ENCODE data around the gene TRPC4AP. TPM values are rescaled to one million over a fixed set of nuclear protein-coding genes. Genes with fewer than 3 reads are reported as not detected.

TRPC4AP gene
- total and polyA plus RNA-seq, 10 of the 15 experiments (the other 5 are each of a cell fraction or from before 2014, with no cell fraction given), result 1.1 to 61.7 (median 41.2) TPM

DNA sequence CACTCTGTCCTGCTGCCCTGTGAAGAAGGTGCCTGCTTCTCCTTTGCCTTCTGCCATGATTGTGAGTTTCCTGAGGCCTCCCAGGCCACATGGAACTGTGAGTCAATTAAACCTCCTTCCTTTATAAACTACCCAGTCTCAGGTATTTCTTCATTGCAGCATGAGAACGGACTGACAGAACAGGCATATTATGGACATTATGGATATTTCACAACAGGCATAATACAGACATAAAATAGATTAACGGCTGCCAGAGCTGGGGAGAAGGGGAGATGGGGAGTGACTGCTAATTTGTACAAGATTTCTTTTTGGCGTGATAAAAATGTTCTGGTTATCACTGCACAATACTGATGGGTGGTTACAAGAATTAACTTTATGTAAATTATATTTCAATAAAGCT is 29.4 kb downstream of the TRPC4AP start (continued):
- TF ChIP-seq, protein P1, sequence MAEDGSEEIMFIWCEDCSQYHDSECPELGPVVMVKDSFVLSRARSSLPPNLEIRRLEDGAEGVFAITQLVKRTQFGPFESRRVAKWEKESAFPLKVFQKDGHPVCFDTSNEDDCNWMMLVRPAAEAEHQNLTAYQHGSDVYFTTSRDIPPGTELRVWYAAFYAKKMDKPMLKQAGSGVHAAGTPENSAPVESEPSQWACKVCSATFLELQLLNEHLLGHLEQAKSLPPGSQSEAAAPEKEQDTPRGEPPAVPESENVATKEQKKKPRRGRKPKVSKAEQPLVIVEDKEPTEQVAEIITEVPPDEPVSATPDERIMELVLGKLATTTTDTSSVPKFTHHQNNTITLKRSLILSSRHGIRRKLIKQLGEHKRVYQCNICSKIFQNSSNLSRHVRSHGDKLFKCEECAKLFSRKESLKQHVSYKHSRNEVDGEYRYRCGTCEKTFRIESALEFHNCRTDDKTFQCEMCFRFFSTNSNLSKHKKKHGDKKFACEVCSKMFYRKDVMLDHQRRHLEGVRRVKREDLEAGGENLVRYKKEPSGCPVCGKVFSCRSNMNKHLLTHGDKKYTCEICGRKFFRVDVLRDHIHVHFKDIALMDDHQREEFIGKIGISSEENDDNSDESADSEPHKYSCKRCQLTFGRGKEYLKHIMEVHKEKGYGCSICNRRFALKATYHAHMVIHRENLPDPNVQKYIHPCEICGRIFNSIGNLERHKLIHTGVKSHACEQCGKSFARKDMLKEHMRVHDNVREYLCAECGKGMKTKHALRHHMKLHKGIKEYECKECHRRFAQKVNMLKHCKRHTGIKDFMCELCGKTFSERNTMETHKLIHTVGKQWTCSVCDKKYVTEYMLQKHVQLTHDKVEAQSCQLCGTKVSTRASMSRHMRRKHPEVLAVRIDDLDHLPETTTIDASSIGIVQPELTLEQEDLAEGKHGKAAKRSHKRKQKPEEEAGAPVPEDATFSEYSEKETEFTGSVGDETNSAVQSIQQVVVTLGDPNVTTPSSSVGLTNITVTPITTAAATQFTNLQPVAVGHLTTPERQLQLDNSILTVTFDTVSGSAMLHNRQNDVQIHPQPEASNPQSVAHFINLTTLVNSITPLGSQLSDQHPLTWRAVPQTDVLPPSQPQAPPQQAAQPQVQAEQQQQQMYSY (CRISPR knock-in tag; IDR thresholded peaks at IDR 0.05), result no peak
- no peak for TF ChIP-seq SMC3 (IDR thresholded peaks at IDR 0.05; ENCODE audit: borderline replicate concordance, low read length)

DNA sequence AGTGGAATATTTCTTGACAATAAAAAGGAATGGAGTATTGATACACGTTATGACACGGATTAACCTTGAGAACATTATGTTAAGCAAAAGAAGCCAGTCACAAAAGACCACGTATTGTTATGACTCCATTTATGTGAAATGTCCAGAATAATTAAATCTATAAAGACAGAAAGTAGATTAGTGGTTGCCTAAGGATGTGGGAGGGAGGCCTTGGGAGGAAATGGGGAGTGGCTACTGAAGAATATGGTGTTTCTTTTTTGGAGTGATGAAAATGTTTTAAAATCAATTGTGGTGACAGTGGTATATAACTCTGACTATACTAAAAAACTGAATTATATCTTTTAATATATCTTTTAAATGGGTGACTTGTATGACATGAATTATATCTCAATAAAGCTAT is 30.1 kb downstream of the TRPC4AP start:
- Histone ChIP-seq H3K4me3 (no peak overlapping the region), H3K27me3 (replicated peaks in 1 of 2; ENCODE audit: control insufficient read depth in 2 of 2, insufficient read depth in 2 of 2, low read length in 1 of 2) (no peaks in the 10 kb centered on the region), H2AFZ (ENCODE audit: control insufficient read depth, low read depth, low read length) (no peak overlapping the region), H3K4me1 (ENCODE audit: control insufficient read depth, insufficient read depth, low read length) (peaks cover 8% of the 10 kb centered on the region; the same call in 1 of the 2 replicates), H3K27ac (ENCODE audit: control insufficient read depth, insufficient read depth) (no peak overlapping the region), H3K9ac (ENCODE audit: control insufficient read depth, insufficient read depth, low read length) (no peak overlapping the region), H4K20me1 (ENCODE audit: control insufficient read depth, insufficient read depth) (no peaks in the 10 kb centered on the region), H3K79me2 (ENCODE audit: control insufficient read depth, insufficient read depth, low read length) (peaks cover 20% of the 10 kb centered on the region), H3K36me3 (ENCODE audit: control insufficient read depth in 2 of 2, insufficient read depth in 2 of 2, low read length in 1 of 2) (no peaks in the 10 kb centered on the region; a peak in 1 of 4 replicates), H3K4me2 (ENCODE audit: control insufficient read depth, insufficient read depth) (no peak overlapping the region), H3K9me3 (replicated peaks; ENCODE audit: control insufficient read depth, insufficient read depth, low read length) (no peaks in the 10 kb centered on the region)
- POLR2A ChIA-PET, result no interaction called here
- RAD21 ChIA-PET (ENCODE audit: unreplicated experiment), result no interaction called here
- no peak for FAIRE-seq
- 97% methylated on average over 3 of the region's 3 CpGs for WGBS (ENCODE audit: insufficient coverage, insufficient replicate concordance, low lambda C conversion rate, missing lambda C conversion rate)
- intact Hi-C loops (cut with micrococcal nuclease; ENCODE audit: unreplicated experiment), result no loop called here
- DNase-seq (ENCODE audit: low read depth, low spot score), result no peak
- CTCF ChIA-PET, result no interaction called here
- in situ Hi-C loops (cut with MboI), result no loop called here
- SMC1A ChIA-PET (ENCODE audit: uncharacterized antibody, unreplicated experiment), result interaction anchor here (0.7 kb wide), 1 partner anchor 22 kb away, joined by 3 read pairs; no protein-coding TSS in a partner anchor
- ATAC-seq, result no peak
- no peak for TF ChIP-seq RUNX3 (IDR thresholded peaks at IDR 0.05; ENCODE audit: low read length)
- TF ChIP-seq, protein P2, sequence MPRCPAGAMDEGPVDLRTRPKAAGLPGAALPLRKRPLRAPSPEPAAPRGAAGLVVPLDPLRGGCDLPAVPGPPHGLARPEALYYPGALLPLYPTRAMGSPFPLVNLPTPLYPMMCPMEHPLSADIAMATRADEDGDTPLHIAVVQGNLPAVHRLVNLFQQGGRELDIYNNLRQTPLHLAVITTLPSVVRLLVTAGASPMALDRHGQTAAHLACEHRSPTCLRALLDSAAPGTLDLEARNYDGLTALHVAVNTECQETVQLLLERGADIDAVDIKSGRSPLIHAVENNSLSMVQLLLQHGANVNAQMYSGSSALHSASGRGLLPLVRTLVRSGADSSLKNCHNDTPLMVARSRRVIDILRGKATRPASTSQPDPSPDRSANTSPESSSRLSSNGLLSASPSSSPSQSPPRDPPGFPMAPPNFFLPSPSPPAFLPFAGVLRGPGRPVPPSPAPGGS (IDR thresholded peaks at IDR 0.05; ENCODE audit: borderline replicate concordance, insufficient read depth, low read depth, low read length, poor library complexity, severe bottlenecking), result no peak
- no peak for TF ChIP-seq SMC3 (IDR thresholded peaks at IDR 0.05; ENCODE audit: borderline replicate concordance, low read length)
- TF ChIP-seq ZNF622 (IDR thresholded peaks at IDR 0.05), result no peak
- no peak for TF ChIP-seq CHD2 (IDR thresholded peaks at IDR 0.05; ENCODE audit: borderline replicate concordance, low read depth, low read length)
- no peak for TF ChIP-seq STAT1 (conservative IDR thresholded peaks at IDR 0.05)
- TF ChIP-seq ETV6 (conservative IDR thresholded peaks at IDR 0.05 in 1 of 2, IDR thresholded peaks at IDR 0.05 in 1 of 2; ENCODE audit: borderline replicate concordance in 1 of 2, low read depth in 1 of 2), result no peak
- TF ChIP-seq YBX1 (IDR thresholded peaks at IDR 0.05), result no peak
- TF ChIP-seq, protein P3, sequence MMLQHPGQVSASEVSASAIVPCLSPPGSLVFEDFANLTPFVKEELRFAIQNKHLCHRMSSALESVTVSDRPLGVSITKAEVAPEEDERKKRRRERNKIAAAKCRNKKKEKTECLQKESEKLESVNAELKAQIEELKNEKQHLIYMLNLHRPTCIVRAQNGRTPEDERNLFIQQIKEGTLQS (IDR thresholded peaks at IDR 0.05; ENCODE audit: borderline replicate concordance, extremely low read depth, low read depth, low read length), result no peak
- BruUV-seq (replicated peaks), result no TSS peak

Measured in GM12878 (cell line).